ENCODE measurements around the gene UNG. TPM values are rescaled to one million over a fixed set of nuclear protein-coding genes. Genes with fewer than 3 reads are reported as not detected.

The UNG gene
- total and polyA plus RNA-seq, 2 of the 8 experiments (the other 6 are each of a cell fraction or from before 2014, with no cell fraction given) = 71.6 to 163 TPM

- TF ChIP-seq EGR1 (IDR thresholded peaks at IDR 0.05; ENCODE audit: borderline replicate concordance, low read depth, low read length) = no peak
- TF ChIP-seq GABPA (IDR thresholded peaks at IDR 0.05; ENCODE audit: borderline replicate concordance, insufficient read depth, low read length) = no peak
- TF ChIP-seq SIX5 (IDR thresholded peaks at IDR 0.05; ENCODE audit: low read depth, low read length) = no peak
- TF ChIP-seq SP2 (IDR thresholded peaks at IDR 0.05; ENCODE audit: low read length) = no peak
- TF ChIP-seq ZNF274 (IDR thresholded peaks at IDR 0.05; ENCODE audit: borderline replicate concordance, extremely low read depth, low read length) = no peak
- no peak for TF ChIP-seq BRCA1 (IDR thresholded peaks at IDR 0.05; ENCODE audit: low read depth, low read length)
- no peak for TF ChIP-seq TEAD4 (IDR thresholded peaks at IDR 0.05; ENCODE audit: low read depth, low read length)
Observed at GRCh38 chr12:109099431-109100020, 2.1 kb downstream of the UNG start (continued).
